Astrocyte of the cerebellum (primary cell): ENCODE results near the gene CALHM3.

Experiments used
- DNase-seq: peaks from one replicate; pipeline ENCODE4 v3.0.0-alpha.2; 2011; ENCODE audit warnings: low read depth
- H3K4me3 ChIP-seq: 2 replicates; pipeline ENCODE4 v1.5.1; 2011; ENCODE audit warnings: mild to moderate bottlenecking, low read depth, low read length, moderate library complexity
- in situ Hi-C: cut with HindIII; loops from 2 replicates; pipeline ENCODE4 v1.10.0; 2017; ENCODE audit warnings: low sequenced_read_pairs
- TF ChIP-seq, protein P1 (sequence below): IDR thresholded peaks from 2 replicates; pipeline ENCODE4 v1.5.1; 2012; ENCODE audit warnings: low read length, low read depth, moderate library complexity, mild to moderate bottlenecking; ENCODE audit errors: missing control alignments

Gene CALHM3

GRCh38 chr10:103517234-103518085 is 38.4 kb upstream of the CALHM3 start:
- no peak for DNase-seq
- H3K4me3 ChIP-seq, result no peak overlapping the region
- TF ChIP-seq, protein P1, sequence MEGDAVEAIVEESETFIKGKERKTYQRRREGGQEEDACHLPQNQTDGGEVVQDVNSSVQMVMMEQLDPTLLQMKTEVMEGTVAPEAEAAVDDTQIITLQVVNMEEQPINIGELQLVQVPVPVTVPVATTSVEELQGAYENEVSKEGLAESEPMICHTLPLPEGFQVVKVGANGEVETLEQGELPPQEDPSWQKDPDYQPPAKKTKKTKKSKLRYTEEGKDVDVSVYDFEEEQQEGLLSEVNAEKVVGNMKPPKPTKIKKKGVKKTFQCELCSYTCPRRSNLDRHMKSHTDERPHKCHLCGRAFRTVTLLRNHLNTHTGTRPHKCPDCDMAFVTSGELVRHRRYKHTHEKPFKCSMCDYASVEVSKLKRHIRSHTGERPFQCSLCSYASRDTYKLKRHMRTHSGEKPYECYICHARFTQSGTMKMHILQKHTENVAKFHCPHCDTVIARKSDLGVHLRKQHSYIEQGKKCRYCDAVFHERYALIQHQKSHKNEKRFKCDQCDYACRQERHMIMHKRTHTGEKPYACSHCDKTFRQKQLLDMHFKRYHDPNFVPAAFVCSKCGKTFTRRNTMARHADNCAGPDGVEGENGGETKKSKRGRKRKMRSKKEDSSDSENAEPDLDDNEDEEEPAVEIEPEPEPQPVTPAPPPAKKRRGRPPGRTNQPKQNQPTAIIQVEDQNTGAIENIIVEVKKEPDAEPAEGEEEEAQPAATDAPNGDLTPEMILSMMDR, result no peak
- in situ Hi-C loops, result loop anchor here (10.0 kb wide), 1 partner anchor 63 kb away; the partner anchor contains the start of genes CALHM1 and CALHM2

DNA sequence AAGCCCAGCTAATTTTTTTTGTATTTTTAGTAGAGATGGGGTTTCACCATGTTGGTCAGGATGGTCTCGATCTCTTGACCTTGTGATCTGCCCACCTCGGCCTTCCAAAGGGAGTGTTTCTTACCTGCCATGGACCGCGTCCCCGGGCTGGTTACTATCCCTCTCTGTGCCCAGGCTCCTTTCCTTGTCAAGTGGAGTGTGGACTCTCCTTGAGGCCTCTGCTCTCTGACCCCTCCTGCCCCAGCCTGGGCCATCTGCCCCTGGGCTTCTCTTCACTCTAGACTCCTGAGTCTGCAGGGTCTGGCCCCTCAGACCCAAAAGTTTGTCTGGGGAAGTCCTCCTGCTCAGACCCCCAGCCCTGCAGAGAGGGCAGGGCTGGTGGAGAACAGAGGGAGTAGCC is 35.2 kb upstream of the CALHM3 start:
- no peak for DNase-seq
- in situ Hi-C loops, result loop anchor here (5.0 to 10.0 kb wide), 2 partner anchors 33 to 59 kb away; partner anchors contain the start of genes CALHM1 and CALHM2
- H3K4me3 ChIP-seq, result no peak overlapping the region
- TF ChIP-seq, protein P1, result no peak

DNA sequence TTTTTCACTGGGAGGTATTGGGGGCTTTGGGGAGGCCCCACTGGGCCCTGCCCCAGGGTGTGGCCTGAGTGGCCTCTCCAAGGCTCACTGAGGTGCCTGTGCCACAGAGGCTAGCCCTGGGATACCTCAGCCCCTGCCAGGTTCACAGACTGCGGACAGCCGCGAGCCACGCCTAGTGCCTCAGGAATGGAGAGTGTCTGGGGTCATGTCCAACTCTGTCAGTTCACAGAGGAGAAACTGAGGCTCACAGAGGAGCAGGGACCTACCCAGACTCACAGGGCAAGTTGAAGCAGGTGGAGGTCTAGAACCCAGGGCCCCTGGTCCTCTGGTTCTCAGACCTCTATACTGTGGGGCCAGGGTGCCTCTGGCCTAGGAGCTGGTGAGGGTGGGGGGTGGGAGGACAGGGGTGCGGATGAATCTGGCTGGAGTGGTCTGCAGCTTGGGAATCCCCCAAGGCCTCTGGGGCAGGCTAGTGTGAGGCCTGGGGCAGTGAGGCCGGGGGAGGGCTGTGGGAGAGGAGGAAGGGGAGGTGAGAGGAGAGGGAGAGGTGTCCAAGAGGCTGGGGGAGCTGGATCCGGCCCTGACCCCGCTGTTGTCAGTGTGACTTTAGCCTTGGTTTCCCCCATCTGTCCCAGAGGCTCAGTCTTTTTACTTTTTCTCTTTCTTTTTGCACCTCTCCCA is 34.5 kb upstream of the CALHM3 start:
- DNase-seq, result no peak
- no peak overlapping the region for H3K4me3 ChIP-seq
- in situ Hi-C loops, result loop anchor here (5.0 to 10.0 kb wide), 2 partner anchors 34 to 59 kb away; partner anchors contain the start of genes CALHM1 and CALHM2

DNA sequence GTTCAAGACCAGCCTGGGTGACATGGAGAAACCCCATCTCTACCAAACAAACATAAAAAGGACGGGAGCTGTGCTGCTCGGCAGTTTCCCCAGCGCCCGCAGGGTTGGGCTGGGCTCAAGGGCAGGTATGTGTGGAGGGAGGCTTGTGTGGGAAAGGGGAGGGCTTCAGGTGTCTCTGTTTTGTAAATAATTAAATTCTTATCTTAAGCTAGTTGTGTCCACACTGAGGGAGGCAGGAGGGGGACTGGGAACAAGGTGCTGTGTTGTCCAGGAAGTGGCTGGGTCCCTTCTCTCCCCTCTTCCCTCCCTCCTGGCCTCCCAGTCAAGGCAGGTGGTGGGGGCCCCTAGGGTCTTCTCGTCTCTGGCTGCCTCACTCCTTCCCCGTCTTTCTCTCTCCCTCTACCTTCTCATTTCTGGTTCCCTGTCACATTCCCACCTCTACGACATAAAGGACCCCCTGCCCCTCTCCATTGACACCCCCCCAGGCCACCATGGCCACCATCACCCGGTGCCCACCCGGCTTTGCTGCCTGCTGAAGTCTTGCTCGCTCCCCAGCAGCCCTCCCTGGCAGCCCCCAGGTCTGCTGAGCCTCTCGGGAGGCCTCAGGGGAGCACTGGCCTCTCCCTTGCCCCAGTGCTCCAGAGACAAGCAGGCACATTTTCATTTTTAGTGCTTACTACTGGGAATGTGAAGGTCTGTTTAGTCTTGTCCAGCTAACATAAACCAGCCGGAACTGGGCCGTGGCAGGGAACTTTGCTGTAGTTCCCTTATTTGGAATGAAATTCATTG is 33.7 kb upstream of the CALHM3 start:
- TF ChIP-seq, protein P1, result no peak
- in situ Hi-C loops, result loop anchor here (5.0 to 10.0 kb wide), 2 partner anchors 35 to 58 kb away; partner anchors contain the start of genes CALHM1 and CALHM2
- H3K4me3 ChIP-seq, result no peak overlapping the region
- DNase-seq, result no peak

More for the DNA sequence above, 34.5 kb upstream of the CALHM3 start:
- TF ChIP-seq, protein P1, result no peak

DNA sequence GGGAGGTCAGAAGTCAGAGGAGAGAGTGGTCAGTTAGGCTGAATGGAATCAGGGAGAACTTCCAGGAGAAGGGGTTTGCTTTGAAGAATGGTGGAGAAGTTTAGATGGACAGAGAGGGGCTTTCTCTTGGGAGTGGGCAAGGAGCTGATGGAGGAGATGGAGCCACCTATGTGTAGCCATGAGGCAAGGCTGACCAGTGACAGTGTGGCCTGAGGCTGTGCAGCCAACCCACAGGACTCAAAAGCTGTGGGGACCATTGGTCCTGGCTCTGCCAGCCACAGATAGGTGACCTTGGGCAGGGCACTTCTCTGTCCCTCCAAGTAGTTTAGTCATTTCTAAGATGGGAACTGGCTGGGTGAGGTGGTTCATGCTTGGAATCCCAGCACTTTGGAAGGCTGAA is 33.1 kb upstream of the CALHM3 start:
- TF ChIP-seq, protein P1, result no peak
- no peak for DNase-seq
- in situ Hi-C loops, result loop anchor here (5.0 to 10.0 kb wide), 2 partner anchors 35 to 57 kb away; partner anchors contain the start of genes CALHM1 and CALHM2
- H3K4me3 ChIP-seq, result no peak overlapping the region
